MM.1S (cell line): Measurements from ENCODE around the gene XIRP2.
"Not testable (repeated sequence)": the region's sequence is repeated elsewhere in the genome, so short reads cannot be mapped to it uniquely, and the experiment has no call there.

Experiments used
- EZH2phosphoT487 ChIP-seq: fragments of 300-600 bp; sonication (generic); IDR thresholded peaks from 2 replicates; pipeline ENCODE4 v1.6.1; 2018; ENCODE audit warnings: antibody characterized with exemption, low read length
- TF ChIP-seq, protein P1 (sequence below): fragments of 300-600 bp; sonication (generic); IDR thresholded peaks from 2 replicates; pipeline ENCODE4 v1.5.1; 2016; ENCODE audit warnings: antibody characterized with exemption, low read length, mixed read lengths

DNA sequence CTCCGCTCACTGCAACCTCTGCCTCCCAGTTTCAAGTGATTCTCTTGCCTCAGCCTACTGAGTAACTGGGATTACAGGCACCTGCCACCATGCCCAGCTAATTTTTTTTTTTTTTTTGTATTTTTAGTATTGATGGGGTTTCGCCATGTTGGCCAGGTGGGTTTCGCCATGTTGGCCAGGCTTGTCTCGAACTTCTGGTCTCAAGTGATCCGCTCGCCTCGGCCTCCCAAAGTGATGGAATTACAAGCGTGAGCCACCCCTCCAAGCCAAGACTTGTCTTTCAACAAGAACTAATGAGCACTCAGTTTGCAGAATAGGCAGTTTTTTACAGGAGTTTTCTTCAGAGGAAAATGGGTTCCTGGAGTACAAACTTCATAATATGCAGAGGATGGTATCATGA, 187.4 kb downstream of the XIRP2 start:
- TF ChIP-seq, protein P1, sequence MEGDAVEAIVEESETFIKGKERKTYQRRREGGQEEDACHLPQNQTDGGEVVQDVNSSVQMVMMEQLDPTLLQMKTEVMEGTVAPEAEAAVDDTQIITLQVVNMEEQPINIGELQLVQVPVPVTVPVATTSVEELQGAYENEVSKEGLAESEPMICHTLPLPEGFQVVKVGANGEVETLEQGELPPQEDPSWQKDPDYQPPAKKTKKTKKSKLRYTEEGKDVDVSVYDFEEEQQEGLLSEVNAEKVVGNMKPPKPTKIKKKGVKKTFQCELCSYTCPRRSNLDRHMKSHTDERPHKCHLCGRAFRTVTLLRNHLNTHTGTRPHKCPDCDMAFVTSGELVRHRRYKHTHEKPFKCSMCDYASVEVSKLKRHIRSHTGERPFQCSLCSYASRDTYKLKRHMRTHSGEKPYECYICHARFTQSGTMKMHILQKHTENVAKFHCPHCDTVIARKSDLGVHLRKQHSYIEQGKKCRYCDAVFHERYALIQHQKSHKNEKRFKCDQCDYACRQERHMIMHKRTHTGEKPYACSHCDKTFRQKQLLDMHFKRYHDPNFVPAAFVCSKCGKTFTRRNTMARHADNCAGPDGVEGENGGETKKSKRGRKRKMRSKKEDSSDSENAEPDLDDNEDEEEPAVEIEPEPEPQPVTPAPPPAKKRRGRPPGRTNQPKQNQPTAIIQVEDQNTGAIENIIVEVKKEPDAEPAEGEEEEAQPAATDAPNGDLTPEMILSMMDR: not testable (repeated sequence)
- TF ChIP-seq EZH2phosphoT487: not testable (repeated sequence)
